ENCODE results near the gene ACP7. TPM values are rescaled to one million over a fixed set of nuclear protein-coding genes. Genes with fewer than 3 reads are reported as not detected.

The ACP7 gene
- total RNA-seq: not detected

DNA sequence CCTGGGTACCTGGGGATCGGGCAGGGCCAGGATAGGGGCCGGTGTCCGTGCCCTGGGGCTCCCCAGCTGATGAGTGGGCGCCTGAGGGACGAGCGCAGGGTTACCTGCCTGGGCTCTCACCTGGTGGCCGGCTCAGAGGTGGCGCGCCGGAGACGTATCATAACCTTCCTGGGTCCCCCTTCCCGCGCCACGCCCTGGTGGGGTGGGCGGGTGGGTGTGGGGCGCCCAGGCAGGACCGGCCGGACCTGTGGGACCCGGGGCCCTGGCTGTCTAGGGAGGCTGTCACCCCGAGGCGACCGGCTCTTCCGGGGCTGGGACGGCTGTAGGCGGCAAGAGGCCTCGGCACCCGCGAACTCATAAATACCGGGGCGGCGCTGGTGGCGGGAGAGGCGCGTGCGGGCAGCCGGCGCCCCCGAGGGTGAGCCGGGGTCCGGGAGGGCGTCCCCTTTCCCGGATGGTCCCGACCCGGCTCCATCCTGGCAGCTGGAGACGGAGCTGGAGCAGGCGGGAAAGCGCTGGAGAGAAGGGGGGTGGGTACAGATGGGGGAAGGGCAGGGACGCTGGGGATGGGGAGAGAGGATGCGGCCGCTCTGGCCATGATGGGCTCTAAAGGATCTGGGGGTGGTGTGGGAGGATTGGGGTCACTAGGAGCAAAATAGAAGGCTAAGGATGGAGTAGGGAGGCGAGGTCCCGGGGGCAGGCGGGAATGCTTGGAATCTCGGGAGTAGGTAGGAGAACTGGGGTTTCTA is at the start of gene ACP7:
TSS of gene ACP7 (plus strand) at position 386 of the 749 bp plus-strand sequence. CDS start 902 bp downstream, outside the sequence.
- peaks cover 0 to 10% (median 2%) of the 10 kb centered on the region in 4 donors for H3K4me1 ChIP-seq
- H3K36me3 ChIP-seq: no peaks in the 10 kb centered on the region
- DNase-seq: no peak
- no peaks in the 10 kb centered on the region for H3K9me3 ChIP-seq
- no peak for TF ChIP-seq CTCF (IDR thresholded peaks at IDR 0.05)
- TF ChIP-seq POLR2A (IDR thresholded peaks at IDR 0.05): no peak
- peak within 1 kb of the TSS in 3 of 4 donors; percentile 18 to 34 (median 18) for H3K4me3 ChIP-seq
- no peak within 1 kb of the TSS for H3K27ac ChIP-seq
- peaks cover 0 to 21% of the 10 kb centered on the region in 2 donors for H3K27me3 ChIP-seq

GRCh38 chr19:39036581-39036980 is 47.6 kb upstream of the ACP7 start:
- TF ChIP-seq POLR2A (IDR thresholded peaks at IDR 0.05) (no peak), CTCF (IDR thresholded peaks at IDR 0.05) (no peak)
- H3K36me3 ChIP-seq: no peaks in the 10 kb centered on the region
- peaks cover 0 to 6% of the 10 kb centered on the region in 2 donors for H3K27me3 ChIP-seq
- H3K4me3 ChIP-seq: no peak overlapping the region
- no peak for DNase-seq
- H3K9me3 ChIP-seq: peaks cover 0 to 7% (median 0%) of the 10 kb centered on the region in 4 donors
- no peak overlapping the region for H3K27ac ChIP-seq
- H3K4me1 ChIP-seq: peaks cover 0 to 11% (median 2%) of the 10 kb centered on the region in 4 donors

DNA sequence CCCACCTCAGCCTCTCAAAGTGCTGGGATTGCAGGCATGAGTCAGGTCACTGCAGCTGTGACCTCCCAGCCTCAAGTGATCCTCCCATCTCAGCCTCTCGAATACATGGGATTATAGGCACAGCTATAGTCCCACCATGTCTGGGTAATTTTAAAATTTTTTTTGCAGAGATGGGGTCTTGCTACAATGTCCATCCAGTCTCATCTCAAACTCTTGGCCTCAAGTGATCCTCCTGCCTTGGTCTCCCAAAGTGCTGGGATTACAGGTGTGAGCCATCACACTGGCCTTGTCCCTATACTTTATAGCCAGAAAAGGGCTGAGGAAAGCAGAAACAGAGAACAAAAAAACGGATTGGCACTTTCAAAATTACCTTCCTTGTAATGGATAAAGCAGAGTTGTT is 47.0 kb upstream of the ACP7 start:
- Histone ChIP-seq H3K36me3 (no peaks in the 10 kb centered on the region), H3K27ac (no peak overlapping the region), H3K27me3 (peaks cover 0 to 1% of the 10 kb centered on the region in 2 donors), H3K4me3 (no peak overlapping the region), H3K4me1 (peaks cover 0 to 5% (median 0%) of the 10 kb centered on the region in 4 donors), H3K9me3 (peaks cover 0 to 7% (median 0%) of the 10 kb centered on the region in 4 donors)
- DNase-seq: no peak
- TF ChIP-seq CTCF (IDR thresholded peaks at IDR 0.05) (no peak), POLR2A (IDR thresholded peaks at IDR 0.05) (no peak)

- no peak overlapping the region for H3K27ac ChIP-seq
- H3K27me3 ChIP-seq: no peaks in the 10 kb centered on the region
- H3K9me3 ChIP-seq: peaks cover 0 to 7% (median 0%) of the 10 kb centered on the region in 4 donors
- no peak overlapping the region for H3K4me3 ChIP-seq
- H3K4me1 ChIP-seq: no peaks in the 10 kb centered on the region
- peak in 2 of 3 donors; percentile 54 to 60 for DNase-seq
- no peaks in the 10 kb centered on the region for H3K36me3 ChIP-seq
- peak in 3 of 6 experiments; percentile 5 to 37 (median 31) for TF ChIP-seq CTCF (IDR thresholded peaks at IDR 0.05)
- TF ChIP-seq POLR2A (IDR thresholded peaks at IDR 0.05): no peak
Measured at GRCh38 chr19:39038098-39038497, 46.1 kb upstream of the ACP7 start.

DNA sequence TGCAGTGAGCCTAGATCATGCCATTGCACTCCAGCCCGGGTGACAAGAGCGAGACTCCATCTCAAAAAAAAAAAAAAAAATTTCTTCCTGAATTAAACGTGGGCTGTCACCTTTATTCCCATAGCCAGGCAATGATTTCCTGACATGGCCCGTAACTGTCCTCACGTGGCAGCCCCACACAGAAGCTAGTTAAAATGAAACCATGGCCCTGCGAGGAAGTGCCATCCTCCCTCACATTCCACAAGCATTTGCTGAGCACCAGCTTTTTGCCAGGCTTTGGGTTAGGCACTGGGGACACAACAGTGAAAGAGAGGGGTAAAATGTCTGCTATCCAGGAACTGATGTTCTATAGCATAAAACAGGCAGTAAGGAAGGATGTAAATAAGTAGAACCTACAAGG is 38.7 kb upstream of the ACP7 start:
- Histone ChIP-seq H3K27me3 (no peaks in the 10 kb centered on the region), H3K27ac (peak overlapping the region in 2 of 4 donors; percentile 68 to 81), H3K4me3 (no peak overlapping the region), H3K4me1 (peaks cover 0 to 3% (median 0%) of the 10 kb centered on the region in 4 donors), H3K36me3 (no peaks in the 10 kb centered on the region), H3K9me3 (peaks cover 0 to 7% (median 0%) of the 10 kb centered on the region in 4 donors)
- DNase-seq: no peak
- TF ChIP-seq CTCF (IDR thresholded peaks at IDR 0.05) (no peak), POLR2A (IDR thresholded peaks at IDR 0.05) (no peak)
